Measurements from ENCODE around the gene HMX1.

The HMX1 gene

DNA sequence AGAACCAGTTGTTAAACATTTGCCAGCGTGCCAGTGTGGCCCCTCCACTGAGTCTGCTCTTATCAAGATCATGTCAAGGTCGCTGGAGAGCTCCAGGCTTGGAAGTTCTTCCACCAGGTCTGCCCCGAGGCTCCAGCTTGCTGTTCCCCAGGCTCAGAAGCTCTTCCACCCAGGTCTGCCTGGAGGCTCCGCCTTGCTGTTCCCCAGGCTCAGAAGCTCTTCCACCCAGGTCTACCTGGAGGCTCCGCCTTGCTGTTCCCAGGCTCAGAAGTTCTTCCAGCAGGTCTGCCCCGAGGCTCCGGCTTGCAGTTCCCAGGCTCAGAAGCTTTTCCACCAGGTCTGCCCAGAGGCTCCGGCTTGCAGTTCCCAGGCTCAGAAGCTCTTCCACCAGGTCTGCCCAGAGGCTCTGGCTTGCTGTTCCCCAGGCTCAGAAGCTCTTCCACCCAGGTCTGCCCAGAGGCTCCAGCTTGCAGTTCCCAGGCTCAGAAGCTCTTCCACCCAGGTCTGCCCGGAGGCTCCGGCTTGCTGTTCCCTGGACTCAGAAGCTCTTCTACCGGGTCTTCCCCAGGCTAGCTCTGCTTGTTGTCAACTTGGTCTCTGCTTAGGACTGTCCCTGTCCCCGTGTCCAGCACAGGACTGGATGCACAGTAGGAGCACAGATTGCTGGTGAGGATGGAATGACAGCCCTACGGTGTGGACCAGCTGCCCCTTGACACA is 54.4 kb downstream of the HMX1 start:
- DNase-seq: no peak
